K562 (cell line): Measurements from ENCODE around the gene ERICH6. TPM values are rescaled to one million over a fixed set of nuclear protein-coding genes. Genes with fewer than 3 reads are reported as not detected.
A peak's percentile ranks its signal among the peaks of the same experiment; 100 is the strongest.

Experiments
- ATAC-seq: fragments of 200-7000 bp; cut with Tn5 transposase; 3 replicates; pipeline ENCODE4 v1.9.1; 2020; ENCODE audit warnings: moderate library complexity
- BruUV-seq: library from RNA; stranded (reverse); fragments of 400-500 nt; replicated peaks from 2 replicates; lab custom pipeline; 2021; lab: Mats Ljungman, UMichigan
- CTCF ChIA-PET: fragments of 300-600 bp; formaldehyde crosslinking; extraction: SDS; loops from one replicate; lab custom pipeline; 2021; ENCODE audit warnings: low intra/inter-chr PET ratio; lab: Yijun Ruan, JAX
- POLR2A ChIA-PET: fragments of 300-600, 350-650 bp; sonication (Branson Sonifier 250); formaldehyde crosslinking; extraction: SDS; loops from one replicate; lab custom pipeline; 2021; ENCODE audit warnings: antibody characterized with exemption, inconsistent platforms; lab: Yijun Ruan, JAX
- DNase-seq, 4 experiments: peaks; one replicate each; pipeline versions ENCODE4 v3.0.0 to v3.0.0-alpha.2; 2011 to 2018; ENCODE audit warnings: low spot score in 3 of 4, mixed read lengths in 3 of 4; ENCODE audit errors: extremely low read depth in 1 of 4
- FAIRE-seq: peaks from 2 replicates; lab custom pipeline; 2011; peaks lifted over from hg19 to GRCh38; lab: Jason Lieb, UNC
- H2AFZ ChIP-seq: 2 replicates; pipeline ENCODE4 v1.6.0; 2011; ENCODE audit warnings: low read depth, low read length, control low read depth, inconsistent platforms
- H3K27ac ChIP-seq: fragments of 200-600 bp; 3 replicates; pipeline ENCODE4 v1.8.0; 2011; ENCODE audit warnings: low read depth, mild to moderate bottlenecking, control low read depth, inconsistent platforms, low read length, moderate library complexity, mixed read lengths; ENCODE audit errors: extremely low read depth
- H3K27me3 ChIP-seq, 2 experiments: fragments of 300-600 bp in 1 of 2; 2 replicates in 1 of 2; 3 replicates in 1 of 2; pipeline versions ENCODE4 v1.6.0 to v1.8.0; 2011; ENCODE audit warnings: inconsistent platforms in 2 of 2, low read length in 2 of 2, mild to moderate bottlenecking in 1 of 2, mixed read lengths in 1 of 2, moderate library complexity in 1 of 2; ENCODE audit not compliant: control insufficient read depth in 2 of 2, insufficient read depth in 2 of 2
- H3K36me3 ChIP-seq: fragments of 300-600 bp; 3 replicates; pipeline ENCODE4 v1.8.0; 2011; ENCODE audit warnings: mild to moderate bottlenecking, low read length, inconsistent platforms; ENCODE audit not compliant: control insufficient read depth, insufficient read depth
- H3K4me1 ChIP-seq, 2 experiments: fragments of 200-600 bp in 1 of 2; replicated peaks in 1 of 2; 2 replicates in 1 of 2; 3 replicates in 1 of 2; pipeline versions ENCODE4 v1.5.1 to v1.8.0; 2011; ENCODE audit warnings: inconsistent platforms in 2 of 2, low read length in 2 of 2, mild to moderate bottlenecking in 1 of 2, mixed read lengths in 1 of 2, moderate library complexity in 1 of 2; ENCODE audit not compliant: control insufficient read depth in 2 of 2, insufficient read depth in 2 of 2
- H3K4me2 ChIP-seq: 2 replicates; pipeline ENCODE4 v1.6.1; 2011; ENCODE audit warnings: low read length, control low read depth, inconsistent platforms, mixed read lengths; ENCODE audit not compliant: insufficient read depth
- H3K4me3 ChIP-seq: fragments of 200-600 bp; sonication (generic), shearing (Covaris generic); 2 replicates; pipeline ENCODE4 v1.5.1; 2016; ENCODE audit warnings: control low read depth, inconsistent platforms
- H3K79me2 ChIP-seq: fragments of 200-600 bp; 3 replicates; pipeline ENCODE4 v1.8.0; 2011; ENCODE audit warnings: low read length, inconsistent platforms; ENCODE audit not compliant: control insufficient read depth, insufficient read depth
- H3K9ac ChIP-seq, 2 experiments: 2 replicates each; pipeline versions ENCODE4 v1.6.0 to v1.6.1; 2011; ENCODE audit warnings: low read depth in 2 of 2, low read length in 2 of 2, control low read depth in 1 of 2, inconsistent platforms in 1 of 2, mild to moderate bottlenecking in 1 of 2, mixed read lengths in 1 of 2; ENCODE audit not compliant: insufficient read depth in 1 of 2
- H3K9me1 ChIP-seq: one replicate; pipeline ENCODE4 v1.6.0; 2011; ENCODE audit warnings: inconsistent platforms, mild to moderate bottlenecking, low read length, moderate library complexity; ENCODE audit not compliant: control insufficient read depth, insufficient read depth
- H3K9me3 ChIP-seq: replicated peaks from 2 replicates; pipeline ENCODE4 v1.5.1; 2011; ENCODE audit warnings: low read depth, low read length, inconsistent platforms; ENCODE audit not compliant: control insufficient read depth, insufficient read depth
- H4K20me1 ChIP-seq: replicated peaks from 2 replicates; pipeline ENCODE4 v1.6.1; 2011; ENCODE audit warnings: low read length, inconsistent platforms, mixed read lengths; ENCODE audit not compliant: control insufficient read depth, insufficient read depth
- FIP1L1 ChIP-seq: fragments of 200-400 bp; formaldehyde crosslinking; IDR thresholded peaks from 2 replicates; pipeline ENCODE4 v1.6.1; 2018; ENCODE audit warnings: mild to moderate bottlenecking, low read depth, low read length; ENCODE audit not compliant: poor library complexity, severe bottlenecking
- HCFC1 ChIP-seq: IDR thresholded peaks from 2 replicates; pipeline ENCODE4 v1.6.1; 2012; ENCODE audit warnings: low read depth, low read length, improper control_type of control experiment
- KLF13 ChIP-seq: fragments of 450-650 bp; IDR thresholded peaks from 2 replicates; pipeline ENCODE4 v1.6.1; 2016; ENCODE audit warnings: missing genetic modification characterization, low read depth, mild to moderate bottlenecking, missing compliant biosample characterization, moderate library complexity, borderline replicate concordance
- L3MBTL2 ChIP-seq: fragments of 450-650 bp; IDR thresholded peaks from 2 replicates; pipeline ENCODE4 v1.6.1; 2016; ENCODE audit warnings: mild to moderate bottlenecking, moderate library complexity
- PCBP2 ChIP-seq: fragments of 200-400 bp; formaldehyde crosslinking; IDR thresholded peaks from 2 replicates; pipeline ENCODE4 v1.6.1; 2018; ENCODE audit warnings: low read length, low read depth, mild to moderate bottlenecking, moderate library complexity; ENCODE audit not compliant: poor library complexity, severe bottlenecking
- POLR2H ChIP-seq: IDR thresholded peaks from 2 replicates; pipeline ENCODE4 v1.6.1; 2016; ENCODE audit warnings: missing genetic modification characterization, low read depth, mild to moderate bottlenecking, control low read depth, missing compliant biosample characterization, moderate library complexity
- RUNX1 ChIP-seq: sonication (generic); IDR thresholded peaks from 2 replicates; pipeline ENCODE4 v1.6.1; 2016; ENCODE audit warnings: antibody characterized with exemption, low read depth
- ZNF316 ChIP-seq: fragments of 450-650 bp; IDR thresholded peaks from 2 replicates; pipeline ENCODE4 v1.6.1; 2016
- WGBS: fragments of 100-300 bp; shearing (Covaris generic); methylation state at CpG from one replicate; pipeline ENCODE4 v1.1.6; 2016; ENCODE audit warnings: low coverage, mixed read lengths; ENCODE audit not compliant: insufficient coverage; ENCODE audit errors: missing lambda C conversion rate; 5-methylcytosine and 5-hydroxymethylcytosine counted together
- in situ Hi-C: fragments of 300-500 bp; cut with MboI; formaldehyde crosslinking; loops from 4 replicates; pipeline ENCODE4 v1.15.0; 2018; ENCODE audit warnings: inconsistent platforms, mixed read lengths
- intact Hi-C: fragments of 100-400 bp; cut with micrococcal nuclease; formaldehyde crosslinking; loops from 2 replicates; pipeline ENCODE4 v1.14.2; 2022
- polyA plus RNA-seq, 8 experiments: library from polyadenylated mRNA; depleted of rRNA in 4 of 8; stranded (reverse) in 5 of 8; unstranded in 3 of 8; fragments of >200 nt; fragmentation: Nextera tagmentation in 2 of 8; fragmentation: Illumina TruSeq in 1 of 8; extraction: Ambion mirVana in 2 of 8; extraction: Trizol in 1 of 8; gene quantifications; 2 replicates each; pipeline versions ENCODE4 v1.2.1 to v1.2.3, GENCODE V29; 2011 to 2014; ENCODE audit warnings: inconsistent platforms in 1 of 8, missing spikeins in 1 of 8
- total RNA-seq, 7 experiments: library from RNA; depleted of rRNA in 6 of 7; stranded (reverse); fragments of >200 nt in 6 of 7; fragmentation: Illumina TruSeq in 2 of 7; extraction: Trizol in 2 of 7; gene quantifications; 2 replicates each; pipeline versions ENCODE4 v1.2.1 to v1.2.3, GENCODE V29; 2011 to 2021; ENCODE audit warnings: low replicate concordance in 1 of 7
- TF ChIP-seq, protein P1 (sequence below), 2 experiments: fragments of 450-650 bp in 1 of 2; IDR thresholded peaks; 2 replicates each; pipeline ENCODE4 v1.6.1; 2011 to 2017; ENCODE audit warnings: low read depth in 2 of 2, antibody characterized with exemption in 1 of 2, borderline replicate concordance in 1 of 2, low read length in 1 of 2, mild to moderate bottlenecking in 1 of 2, mixed read lengths in 1 of 2; ENCODE audit not compliant: control insufficient read depth in 1 of 2
- TF ChIP-seq, protein P2 (sequence below): sonication (generic); formaldehyde crosslinking; IDR thresholded peaks from 2 replicates; pipeline ENCODE4 v1.8.0; 2023; ENCODE audit warnings: mild to moderate bottlenecking, missing genetic modification reagents

The ERICH6 gene
- total and polyA plus RNA-seq, 9 of the 15 experiments (the other 6 are each of a cell fraction or from before 2014, with no cell fraction given), result not detected

DNA sequence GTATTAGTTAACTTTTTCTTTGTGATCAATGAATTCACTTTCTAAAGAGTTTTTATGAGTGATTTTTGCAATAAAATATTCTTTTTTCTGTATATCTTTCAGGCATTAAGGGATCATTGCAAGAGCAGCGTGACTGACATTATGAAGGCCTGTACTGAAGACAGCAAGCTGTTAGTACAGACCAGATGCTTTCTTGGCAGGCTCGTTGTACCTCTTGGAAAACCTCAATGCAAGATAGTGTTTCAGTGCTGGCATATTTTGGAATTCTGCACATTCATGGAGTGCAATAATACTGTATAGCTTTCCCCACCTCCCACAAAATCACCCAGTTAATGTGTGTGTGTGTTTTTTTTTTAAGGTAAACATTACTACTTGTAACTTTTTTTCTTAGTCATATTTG lies 76.2 kb downstream of the ERICH6 start (continued):
- TF ChIP-seq L3MBTL2, result no peak
- TF ChIP-seq, protein P1, sequence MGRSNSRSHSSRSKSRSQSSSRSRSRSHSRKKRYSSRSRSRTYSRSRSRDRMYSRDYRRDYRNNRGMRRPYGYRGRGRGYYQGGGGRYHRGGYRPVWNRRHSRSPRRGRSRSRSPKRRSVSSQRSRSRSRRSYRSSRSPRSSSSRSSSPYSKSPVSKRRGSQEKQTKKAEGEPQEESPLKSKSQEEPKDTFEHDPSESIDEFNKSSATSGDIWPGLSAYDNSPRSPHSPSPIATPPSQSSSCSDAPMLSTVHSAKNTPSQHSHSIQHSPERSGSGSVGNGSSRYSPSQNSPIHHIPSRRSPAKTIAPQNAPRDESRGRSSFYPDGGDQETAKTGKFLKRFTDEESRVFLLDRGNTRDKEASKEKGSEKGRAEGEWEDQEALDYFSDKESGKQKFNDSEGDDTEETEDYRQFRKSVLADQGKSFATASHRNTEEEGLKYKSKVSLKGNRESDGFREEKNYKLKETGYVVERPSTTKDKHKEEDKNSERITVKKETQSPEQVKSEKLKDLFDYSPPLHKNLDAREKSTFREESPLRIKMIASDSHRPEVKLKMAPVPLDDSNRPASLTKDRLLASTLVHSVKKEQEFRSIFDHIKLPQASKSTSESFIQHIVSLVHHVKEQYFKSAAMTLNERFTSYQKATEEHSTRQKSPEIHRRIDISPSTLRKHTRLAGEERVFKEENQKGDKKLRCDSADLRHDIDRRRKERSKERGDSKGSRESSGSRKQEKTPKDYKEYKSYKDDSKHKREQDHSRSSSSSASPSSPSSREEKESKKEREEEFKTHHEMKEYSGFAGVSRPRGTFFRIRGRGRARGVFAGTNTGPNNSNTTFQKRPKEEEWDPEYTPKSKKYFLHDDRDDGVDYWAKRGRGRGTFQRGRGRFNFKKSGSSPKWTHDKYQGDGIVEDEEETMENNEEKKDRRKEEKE (IDR thresholded peaks at IDR 0.05; ENCODE audit: borderline replicate concordance in 1 of 2, control insufficient read depth in 1 of 2, low read depth in 2 of 2, low read length in 1 of 2), result no peak
- no peak for TF ChIP-seq FIP1L1

DNA sequence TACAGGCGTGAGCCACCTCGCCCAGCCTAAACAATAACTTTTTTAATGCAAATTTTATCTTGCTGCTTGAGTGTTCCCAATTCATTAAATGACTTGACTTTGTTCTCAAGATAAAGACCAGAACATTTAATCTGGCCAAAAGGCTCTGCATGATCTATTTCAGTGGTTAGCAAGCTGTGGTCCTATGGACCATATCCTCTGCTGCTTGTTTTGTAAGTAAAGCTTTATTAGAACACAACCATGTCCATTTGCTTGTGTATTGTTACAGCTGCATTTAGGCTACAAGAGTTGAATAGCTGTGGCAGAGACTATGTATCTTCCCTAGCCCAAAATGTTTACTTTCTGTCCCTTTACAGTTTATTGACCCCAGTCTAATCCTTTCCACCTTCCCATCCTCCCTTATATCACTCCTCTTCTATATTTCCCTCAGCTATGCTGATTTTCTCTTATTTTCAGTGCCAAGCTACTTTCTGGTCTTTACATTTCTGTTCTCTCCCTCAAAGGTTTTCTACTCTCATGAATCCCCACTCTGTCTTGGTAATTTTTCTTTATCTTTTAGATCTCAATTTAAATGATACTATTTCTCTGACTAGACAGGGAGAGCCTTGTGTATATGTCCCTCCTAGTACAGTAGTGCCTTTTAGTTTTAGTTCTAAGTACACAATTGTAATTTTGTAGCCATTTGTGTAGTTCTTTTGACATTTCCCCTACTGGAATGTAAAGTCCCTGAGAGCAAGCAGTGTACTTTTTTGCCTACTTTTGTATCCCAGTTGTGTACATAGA lies 77.4 kb downstream of the ERICH6 start:
- H3K27ac ChIP-seq, result no peak overlapping the region
- H3K4me3 ChIP-seq, result no peak overlapping the region
- peaks cover 2 to 3% of the 10 kb centered on the region in 2 experiments; a peak in 3 of 5 replicates for H3K4me1 ChIP-seq
- WGBS, result 100% methylated on average over 2 of the region's 2 CpGs
- FAIRE-seq (peak; percentile 29), DNase-seq (no peak), ATAC-seq (no peak)
- ChIA-PET CTCF (no interaction called here), POLR2A (interaction anchor here (0.7 kb wide), 1 partner anchor 45 kb away, joined by 3 read pairs; no protein-coding TSS in a partner anchor)
- H3K9me3 ChIP-seq, result no peaks in the 10 kb centered on the region
- no peak overlapping the region for H2AFZ ChIP-seq
- BruUV-seq, result no TSS peak
- H4K20me1 ChIP-seq, result no peaks in the 10 kb centered on the region
- H3K36me3 ChIP-seq, result peaks cover 68% of the 10 kb centered on the region
- H3K79me2 ChIP-seq, result peaks cover 21% of the 10 kb centered on the region
- H3K9ac ChIP-seq, result no peak overlapping the region
- H3K27me3 ChIP-seq, result no peaks in the 10 kb centered on the region
- no peaks in the 10 kb centered on the region for H3K9me1 ChIP-seq
- in situ Hi-C loops, result no loop called here
- intact Hi-C loops, result no loop called here
- H3K4me2 ChIP-seq, result no peak overlapping the region
- TF ChIP-seq KLF13, result no peak
- no peak for TF ChIP-seq PCBP2
- TF ChIP-seq RUNX1, result no peak
- TF ChIP-seq HCFC1, result no peak
- TF ChIP-seq, protein P2, sequence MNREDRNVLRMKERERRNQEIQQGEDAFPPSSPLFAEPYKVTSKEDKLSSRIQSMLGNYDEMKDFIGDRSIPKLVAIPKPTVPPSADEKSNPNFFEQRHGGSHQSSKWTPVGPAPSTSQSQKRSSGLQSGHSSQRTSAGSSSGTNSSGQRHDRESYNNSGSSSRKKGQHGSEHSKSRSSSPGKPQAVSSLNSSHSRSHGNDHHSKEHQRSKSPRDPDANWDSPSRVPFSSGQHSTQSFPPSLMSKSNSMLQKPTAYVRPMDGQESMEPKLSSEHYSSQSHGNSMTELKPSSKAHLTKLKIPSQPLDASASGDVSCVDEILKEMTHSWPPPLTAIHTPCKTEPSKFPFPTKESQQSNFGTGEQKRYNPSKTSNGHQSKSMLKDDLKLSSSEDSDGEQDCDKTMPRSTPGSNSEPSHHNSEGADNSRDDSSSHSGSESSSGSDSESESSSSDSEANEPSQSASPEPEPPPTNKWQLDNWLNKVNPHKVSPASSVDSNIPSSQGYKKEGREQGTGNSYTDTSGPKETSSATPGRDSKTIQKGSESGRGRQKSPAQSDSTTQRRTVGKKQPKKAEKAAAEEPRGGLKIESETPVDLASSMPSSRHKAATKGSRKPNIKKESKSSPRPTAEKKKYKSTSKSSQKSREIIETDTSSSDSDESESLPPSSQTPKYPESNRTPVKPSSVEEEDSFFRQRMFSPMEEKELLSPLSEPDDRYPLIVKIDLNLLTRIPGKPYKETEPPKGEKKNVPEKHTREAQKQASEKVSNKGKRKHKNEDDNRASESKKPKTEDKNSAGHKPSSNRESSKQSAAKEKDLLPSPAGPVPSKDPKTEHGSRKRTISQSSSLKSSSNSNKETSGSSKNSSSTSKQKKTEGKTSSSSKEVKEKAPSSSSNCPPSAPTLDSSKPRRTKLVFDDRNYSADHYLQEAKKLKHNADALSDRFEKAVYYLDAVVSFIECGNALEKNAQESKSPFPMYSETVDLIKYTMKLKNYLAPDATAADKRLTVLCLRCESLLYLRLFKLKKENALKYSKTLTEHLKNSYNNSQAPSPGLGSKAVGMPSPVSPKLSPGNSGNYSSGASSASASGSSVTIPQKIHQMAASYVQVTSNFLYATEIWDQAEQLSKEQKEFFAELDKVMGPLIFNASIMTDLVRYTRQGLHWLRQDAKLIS (CRISPR knock-in tag), result no peak
- TF ChIP-seq POLR2H (tag), result no peak
- no peak for TF ChIP-seq ZNF316
